Astrocyte (in vitro differentiated cells and primary cell): ENCODE measurements around the gene FUT6. TPM values are rescaled to one million over a fixed set of nuclear protein-coding genes. Genes with fewer than 3 reads are reported as not detected.
"Not testable (repeated sequence)": the region's sequence is repeated elsewhere in the genome, so short reads cannot be mapped to it uniquely, and the experiment has no call there.

Experiments
- DNase-seq: peaks from one replicate; pipeline ENCODE4 v3.0.0-alpha.2; 2010; ENCODE audit warnings: low read depth
- FAIRE-seq: peaks from 2 replicates; lab custom pipeline; 2011; peaks lifted over from hg19 to GRCh38; lab: Jason Lieb, UNC
- H2AFZ ChIP-seq: 2 replicates; pipeline ENCODE4 v1.6.0; 2012; ENCODE audit warnings: low read depth, low read length, inconsistent platforms
- H3K27ac ChIP-seq: 2 replicates; pipeline ENCODE4 v1.5.1; 2011; ENCODE audit warnings: low read depth, low read length, inconsistent platforms
- H3K27me3 ChIP-seq: 2 replicates; pipeline ENCODE4 v1.6.0; 2011; ENCODE audit warnings: low read length, inconsistent platforms; ENCODE audit not compliant: insufficient read depth
- H3K36me3 ChIP-seq: 2 replicates; pipeline ENCODE4 v1.5.1; 2011; ENCODE audit warnings: low read length, inconsistent platforms; ENCODE audit not compliant: insufficient read depth
- H3K4me1 ChIP-seq: 2 replicates; pipeline ENCODE4 v1.5.1; 2011; ENCODE audit warnings: low read length, inconsistent platforms; ENCODE audit not compliant: insufficient read depth
- H3K4me2 ChIP-seq: 2 replicates; pipeline ENCODE4 v1.6.0; 2012; ENCODE audit warnings: low read length, inconsistent platforms
- H3K4me3 ChIP-seq: 2 replicates; pipeline ENCODE4 v1.5.1; 2011; ENCODE audit warnings: low read depth, mild to moderate bottlenecking, low read length, inconsistent platforms; ENCODE audit not compliant: insufficient read depth
- H3K79me2 ChIP-seq: 2 replicates; pipeline ENCODE4 v1.6.0; 2012; ENCODE audit warnings: mild to moderate bottlenecking, low read length, inconsistent platforms; ENCODE audit not compliant: insufficient read depth
- H3K9ac ChIP-seq: 2 replicates; pipeline ENCODE4 v1.6.0; 2012; ENCODE audit warnings: mild to moderate bottlenecking, low read length, inconsistent platforms
- H3K9me3 ChIP-seq: 2 replicates; pipeline ENCODE4 v1.5.1; 2012; ENCODE audit warnings: low read depth, mild to moderate bottlenecking, low read length, inconsistent platforms; ENCODE audit not compliant: insufficient read depth
- H4K20me1 ChIP-seq: 2 replicates; pipeline ENCODE4 v1.6.0; 2012; ENCODE audit warnings: low read length, inconsistent platforms; ENCODE audit not compliant: insufficient read depth
- H3K27ac Mint-ChIP-seq: one replicate; pipeline ENCODE4 v1.8.0; 2021; ENCODE audit warnings: mild to moderate bottlenecking, mixed read lengths; ENCODE audit not compliant: unreplicated experiment
- H3K27me3 Mint-ChIP-seq: one replicate; pipeline ENCODE4 v1.8.0; 2021; ENCODE audit warnings: low read depth, mixed read lengths; ENCODE audit not compliant: unreplicated experiment
- H3K36me3 Mint-ChIP-seq: one replicate; pipeline ENCODE4 v1.8.0; 2021; ENCODE audit warnings: low read depth, mixed read lengths; ENCODE audit not compliant: unreplicated experiment
- H3K4me1 Mint-ChIP-seq: one replicate; pipeline ENCODE4 v1.8.0; 2021; ENCODE audit warnings: low read depth, mixed read lengths; ENCODE audit not compliant: unreplicated experiment
- H3K4me3 Mint-ChIP-seq: one replicate; pipeline ENCODE4 v1.8.0; 2021; ENCODE audit warnings: mild to moderate bottlenecking, moderate library complexity, mixed read lengths; ENCODE audit not compliant: unreplicated experiment
- H3K9me3 Mint-ChIP-seq: one replicate; pipeline ENCODE4 v1.8.0; 2021; ENCODE audit warnings: mild to moderate bottlenecking, mixed read lengths; ENCODE audit not compliant: unreplicated experiment
- EZH2 ChIP-seq: IDR thresholded peaks from 2 replicates; pipeline ENCODE4 v1.6.1; 2012; ENCODE audit warnings: mild to moderate bottlenecking, low read length, inconsistent platforms; ENCODE audit not compliant: insufficient read depth
- total RNA-seq: library from RNA; stranded (reverse); gene quantifications from 2 replicates; pipeline ENCODE4 v1.2.1, GENCODE V29; 2021
- TF ChIP-seq, protein P1 (sequence below): IDR thresholded peaks from 2 replicates; pipeline ENCODE4 v1.5.1; 2011; ENCODE audit warnings: low read depth, mild to moderate bottlenecking, inconsistent platforms, low read length, moderate library complexity; ENCODE audit not compliant: insufficient read depth

The FUT6 gene
- total RNA-seq, 1 donor from 2014 or later: 0.09 TPM

DNA sequence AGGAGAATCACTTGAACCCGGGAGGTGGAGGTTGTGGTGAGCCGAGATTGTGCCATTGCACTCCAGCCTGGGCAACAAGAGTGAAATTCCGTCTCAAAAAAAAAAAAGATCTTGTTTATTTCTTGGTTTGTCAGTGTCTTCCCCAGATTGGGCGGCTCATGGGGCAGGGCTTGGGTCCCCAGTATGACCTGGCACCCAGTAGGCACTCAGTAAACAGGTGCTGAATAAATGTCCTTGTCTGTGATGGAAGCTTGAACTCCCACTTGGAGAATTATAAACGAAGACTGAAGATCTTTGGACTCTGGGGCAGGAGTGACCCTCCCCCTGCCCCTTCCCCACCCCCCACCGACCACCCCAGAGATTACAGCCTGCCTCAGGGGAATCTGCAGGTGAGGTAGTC, 40.7 kb upstream of the FUT6 start:
- DNase-seq (no peak), FAIRE-seq (no peak)
- Histone ChIP-seq H3K27ac (no peak overlapping the region), H3K79me2 (no peaks in the 10 kb centered on the region), H3K9me3 (no peaks in the 10 kb centered on the region), H3K27me3 (peaks cover 3% of the 10 kb centered on the region), H4K20me1 (no peaks in the 10 kb centered on the region), H2AFZ (no peak overlapping the region), H3K4me1 (peaks cover 7% of the 10 kb centered on the region), H3K9ac (no peak overlapping the region), H3K4me2 (peak overlapping the region; percentile 11), H3K4me3 (no peak overlapping the region), H3K36me3 (no peaks in the 10 kb centered on the region)
- H3K4me1 Mint-ChIP-seq: peaks cover 9% of the 10 kb centered on the region
- peaks cover 2% of the 10 kb centered on the region for H3K36me3 Mint-ChIP-seq
- no peak overlapping the region for H3K27ac Mint-ChIP-seq
- H3K27me3 Mint-ChIP-seq: peaks cover 6% of the 10 kb centered on the region
- peaks cover 4% of the 10 kb centered on the region for H3K9me3 Mint-ChIP-seq
- no peak overlapping the region for H3K4me3 Mint-ChIP-seq
- no peak for TF ChIP-seq EZH2
- TF ChIP-seq, protein P1, sequence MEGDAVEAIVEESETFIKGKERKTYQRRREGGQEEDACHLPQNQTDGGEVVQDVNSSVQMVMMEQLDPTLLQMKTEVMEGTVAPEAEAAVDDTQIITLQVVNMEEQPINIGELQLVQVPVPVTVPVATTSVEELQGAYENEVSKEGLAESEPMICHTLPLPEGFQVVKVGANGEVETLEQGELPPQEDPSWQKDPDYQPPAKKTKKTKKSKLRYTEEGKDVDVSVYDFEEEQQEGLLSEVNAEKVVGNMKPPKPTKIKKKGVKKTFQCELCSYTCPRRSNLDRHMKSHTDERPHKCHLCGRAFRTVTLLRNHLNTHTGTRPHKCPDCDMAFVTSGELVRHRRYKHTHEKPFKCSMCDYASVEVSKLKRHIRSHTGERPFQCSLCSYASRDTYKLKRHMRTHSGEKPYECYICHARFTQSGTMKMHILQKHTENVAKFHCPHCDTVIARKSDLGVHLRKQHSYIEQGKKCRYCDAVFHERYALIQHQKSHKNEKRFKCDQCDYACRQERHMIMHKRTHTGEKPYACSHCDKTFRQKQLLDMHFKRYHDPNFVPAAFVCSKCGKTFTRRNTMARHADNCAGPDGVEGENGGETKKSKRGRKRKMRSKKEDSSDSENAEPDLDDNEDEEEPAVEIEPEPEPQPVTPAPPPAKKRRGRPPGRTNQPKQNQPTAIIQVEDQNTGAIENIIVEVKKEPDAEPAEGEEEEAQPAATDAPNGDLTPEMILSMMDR: no peak

- H3K36me3 Mint-ChIP-seq: no peaks in the 10 kb centered on the region
- no peak overlapping the region for H3K27ac Mint-ChIP-seq
- no peak overlapping the region for H3K4me3 Mint-ChIP-seq
- Histone ChIP-seq H3K36me3 (no peaks in the 10 kb centered on the region), H3K27me3 (peaks cover 3% of the 10 kb centered on the region), H3K27ac (no peak overlapping the region), H3K4me2 (no peak overlapping the region), H3K9me3 (no peaks in the 10 kb centered on the region), H4K20me1 (no peaks in the 10 kb centered on the region), H2AFZ (no peak overlapping the region), H3K4me1 (peaks cover 7% of the 10 kb centered on the region), H3K4me3 (no peak overlapping the region), H3K79me2 (no peaks in the 10 kb centered on the region), H3K9ac (no peak overlapping the region)
- DNase-seq (no peak), FAIRE-seq (no peak)
- peaks cover 9% of the 10 kb centered on the region for H3K4me1 Mint-ChIP-seq
- TF ChIP-seq, protein P1: no peak
- no peak for TF ChIP-seq EZH2
- H3K27me3 Mint-ChIP-seq: peaks cover 5% of the 10 kb centered on the region
- peaks cover 2% of the 10 kb centered on the region for H3K9me3 Mint-ChIP-seq
Observed at GRCh38 chr19:5877882-5878281, 38.4 kb upstream of the FUT6 start.

DNA sequence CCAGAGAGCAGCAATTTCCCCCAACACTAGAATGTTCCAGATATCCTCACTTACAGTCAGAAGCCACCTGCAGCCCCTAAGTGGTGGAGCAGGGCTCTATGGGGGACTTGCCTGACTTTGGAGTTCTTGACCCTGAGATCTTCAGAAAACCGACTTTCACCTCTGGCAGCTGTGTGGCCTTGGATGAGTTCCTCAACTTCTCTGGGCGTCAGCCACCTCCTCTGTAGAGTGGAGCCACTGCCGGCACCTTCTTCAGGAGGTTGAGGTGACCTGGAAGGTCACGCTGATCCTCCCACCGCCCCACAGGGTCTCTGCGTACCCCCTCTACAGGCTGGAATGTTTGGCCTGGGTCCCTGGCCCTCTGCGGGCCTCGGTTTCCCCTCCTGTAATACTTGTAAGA, 37.9 kb upstream of the FUT6 start:
- H3K27me3 Mint-ChIP-seq: peaks cover 3% of the 10 kb centered on the region
- no peaks in the 10 kb centered on the region for H4K20me1 ChIP-seq
- DNase-seq (no peak), FAIRE-seq (no peak)
- no peaks in the 10 kb centered on the region for H3K79me2 ChIP-seq
- peaks cover 3% of the 10 kb centered on the region for H3K27me3 ChIP-seq
- no peak overlapping the region for H2AFZ ChIP-seq
- no peaks in the 10 kb centered on the region for H3K9me3 ChIP-seq
- H3K27ac ChIP-seq: no peak overlapping the region
- peaks cover 9% of the 10 kb centered on the region for H3K4me1 Mint-ChIP-seq
- no peak overlapping the region for H3K4me3 ChIP-seq
- no peak overlapping the region for H3K4me2 ChIP-seq
- H3K36me3 ChIP-seq: no peaks in the 10 kb centered on the region
- no peak overlapping the region for H3K9ac ChIP-seq
- H3K36me3 Mint-ChIP-seq: no peaks in the 10 kb centered on the region
- peaks cover under 1% of the 10 kb centered on the region for H3K9me3 Mint-ChIP-seq
- no peak overlapping the region for H3K27ac Mint-ChIP-seq
- H3K4me1 ChIP-seq: peaks cover 7% of the 10 kb centered on the region
- no peak for TF ChIP-seq EZH2
- TF ChIP-seq, protein P1: no peak
- no peak overlapping the region for H3K4me3 Mint-ChIP-seq

GRCh38 chr19:5874496-5874895, 35.0 kb upstream of the FUT6 start:
- not testable (repeated sequence) for H3K4me1 Mint-ChIP-seq, H3K9ac ChIP-seq, H3K36me3 Mint-ChIP-seq, H3K79me2 ChIP-seq, H4K20me1 ChIP-seq, FAIRE-seq, H3K9me3 ChIP-seq, H3K4me3 ChIP-seq, H3K4me1 ChIP-seq, H3K4me2 ChIP-seq, H3K27ac ChIP-seq, H3K9me3 Mint-ChIP-seq, H3K36me3 ChIP-seq, H3K27me3 ChIP-seq, H2AFZ ChIP-seq, H3K27ac Mint-ChIP-seq, H3K4me3 Mint-ChIP-seq
- peaks cover 11% of the 10 kb centered on the region for H3K27me3 Mint-ChIP-seq
- DNase-seq: peak; percentile 55
